GM21528 (cell line): Measurements from ENCODE around the gene OR8G5.
"Not testable (repeated sequence)": the region's sequence is repeated elsewhere in the genome, so short reads cannot be mapped to it uniquely, and the experiment has no call there.

Source experiments
- ATAC-seq: cut with Tn5 transposase; IDR thresholded peaks from one replicate; pipeline ENCODE4 v1.9.1; 2021; ENCODE audit warnings: mild to moderate bottlenecking, moderate library complexity; ENCODE audit not compliant: unreplicated experiment, low FRiP score

OR8G5 gene

GRCh38 chr11:124256076-124256475 lies at the start of gene OR8G5:
OR8G5 (plus strand) TSS chr11:124256376; CDS start chr11:124264932, 8,556 bp downstream.
- no peak for ATAC-seq

DNA sequence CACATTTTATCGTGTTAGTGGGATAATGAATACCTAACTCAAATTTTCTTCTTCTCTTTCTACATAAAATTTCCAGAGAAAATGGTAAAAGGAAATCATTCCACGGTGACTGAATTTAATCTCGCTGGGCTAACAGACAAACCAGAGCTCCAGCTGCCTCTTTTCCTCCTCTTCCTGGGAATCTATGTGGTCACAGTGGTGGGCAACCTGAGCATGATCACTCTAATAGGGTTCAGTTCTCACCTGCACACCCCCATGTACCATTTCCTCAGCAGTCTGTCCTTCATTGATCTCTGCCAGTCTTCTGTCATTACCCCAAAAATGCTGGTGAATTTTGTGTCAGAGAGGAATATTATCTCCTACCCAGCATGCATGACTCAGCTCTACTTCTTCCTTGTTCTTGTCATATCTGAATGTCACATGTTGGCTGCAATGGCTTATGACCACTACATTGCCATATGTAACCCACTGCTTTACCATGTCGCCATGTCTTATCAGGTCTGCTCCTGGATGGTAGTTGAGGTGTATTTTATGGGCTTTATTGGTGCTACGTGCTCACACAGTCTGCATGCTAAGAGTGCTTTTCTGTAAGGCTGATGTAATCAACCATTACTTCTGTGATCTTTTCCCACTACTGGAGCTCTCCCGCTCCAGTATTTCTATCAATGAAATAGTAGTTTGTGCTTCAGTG lies 48.9 kb upstream of the OR8G5 start:
- no peak for ATAC-seq

- no peak for ATAC-seq
Measured at GRCh38 chr11:124209824-124210357, 46.3 kb upstream of the OR8G5 start.

DNA sequence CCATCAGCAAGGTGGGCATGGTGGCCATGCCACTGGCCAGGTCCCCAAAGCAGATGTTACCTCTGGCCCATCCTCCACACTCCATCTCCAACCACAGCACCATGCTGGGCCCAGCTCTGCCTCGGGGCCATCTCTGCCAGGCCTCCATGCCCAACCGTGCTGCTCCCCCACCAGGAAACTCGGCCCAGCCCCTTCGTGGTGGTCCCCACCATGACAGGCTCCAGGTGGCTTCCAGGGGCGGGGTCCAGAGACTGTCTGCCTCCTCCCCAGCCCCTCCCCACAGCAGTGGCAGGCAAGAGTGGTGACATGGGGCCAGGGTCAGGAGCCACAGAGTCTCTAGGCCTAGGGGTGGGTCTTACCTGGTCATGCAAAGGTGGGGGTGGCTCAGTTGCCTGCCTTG lies 45.8 kb upstream of the OR8G5 start:
- no peak for ATAC-seq

DNA sequence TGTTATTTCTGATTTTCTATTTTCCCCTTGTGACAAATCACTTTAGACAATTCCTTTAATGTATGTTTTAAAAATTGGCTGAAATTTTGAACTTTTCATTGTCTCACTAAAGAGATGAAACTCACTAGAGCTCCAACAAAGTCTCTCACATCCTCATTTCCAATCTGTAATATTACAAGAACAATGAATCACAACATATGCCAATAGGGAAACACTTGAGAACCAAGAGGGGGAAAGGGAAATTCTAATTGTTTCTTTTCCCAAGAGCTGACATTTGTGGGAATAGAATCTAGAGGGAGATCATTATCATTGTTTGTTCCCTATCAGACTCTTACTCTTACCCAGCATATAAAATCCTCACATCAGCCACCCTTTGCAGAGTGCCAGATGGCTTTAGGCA lies 44.9 kb upstream of the OR8G5 start:
- no peak for ATAC-seq

- ATAC-seq = no peak
Measured at GRCh38 chr11:124214027-124214426, 42.1 kb upstream of the OR8G5 start.

GRCh38 chr11:124219126-124219525 lies 37.0 kb upstream of the OR8G5 start:
- ATAC-seq = no peak

DNA sequence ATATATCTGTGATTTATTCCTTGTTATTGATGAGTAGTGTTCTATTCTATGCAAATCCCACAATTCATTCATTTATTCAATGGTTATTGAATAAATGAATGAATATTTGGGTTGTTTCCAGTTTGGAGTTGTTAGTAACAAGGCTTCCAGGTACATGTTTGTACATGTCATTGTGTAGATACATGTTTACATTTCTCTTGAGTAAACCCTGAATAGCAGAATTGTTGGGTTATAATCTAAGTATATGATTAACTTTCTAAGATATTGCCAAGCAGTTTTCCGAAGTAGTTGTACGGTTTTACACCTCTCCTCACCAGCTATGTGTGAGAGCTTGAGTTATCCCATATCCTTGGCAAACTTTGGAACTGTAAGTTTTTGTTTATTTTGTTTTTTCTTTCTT lies 33.8 kb upstream of the OR8G5 start:
- ATAC-seq = no peak

- not testable (repeated sequence) for ATAC-seq
Measured at GRCh38 chr11:124224618-124225423, 31.4 kb upstream of the OR8G5 start.

- no peak for ATAC-seq
Measured at GRCh38 chr11:124225471-124225870, 30.7 kb upstream of the OR8G5 start.

GRCh38 chr11:124233376-124233775 lies 22.8 kb upstream of the OR8G5 start:
- no peak for ATAC-seq

- ATAC-seq = no peak
Measured at GRCh38 chr11:124238512-124238911, 17.7 kb upstream of the OR8G5 start.

DNA sequence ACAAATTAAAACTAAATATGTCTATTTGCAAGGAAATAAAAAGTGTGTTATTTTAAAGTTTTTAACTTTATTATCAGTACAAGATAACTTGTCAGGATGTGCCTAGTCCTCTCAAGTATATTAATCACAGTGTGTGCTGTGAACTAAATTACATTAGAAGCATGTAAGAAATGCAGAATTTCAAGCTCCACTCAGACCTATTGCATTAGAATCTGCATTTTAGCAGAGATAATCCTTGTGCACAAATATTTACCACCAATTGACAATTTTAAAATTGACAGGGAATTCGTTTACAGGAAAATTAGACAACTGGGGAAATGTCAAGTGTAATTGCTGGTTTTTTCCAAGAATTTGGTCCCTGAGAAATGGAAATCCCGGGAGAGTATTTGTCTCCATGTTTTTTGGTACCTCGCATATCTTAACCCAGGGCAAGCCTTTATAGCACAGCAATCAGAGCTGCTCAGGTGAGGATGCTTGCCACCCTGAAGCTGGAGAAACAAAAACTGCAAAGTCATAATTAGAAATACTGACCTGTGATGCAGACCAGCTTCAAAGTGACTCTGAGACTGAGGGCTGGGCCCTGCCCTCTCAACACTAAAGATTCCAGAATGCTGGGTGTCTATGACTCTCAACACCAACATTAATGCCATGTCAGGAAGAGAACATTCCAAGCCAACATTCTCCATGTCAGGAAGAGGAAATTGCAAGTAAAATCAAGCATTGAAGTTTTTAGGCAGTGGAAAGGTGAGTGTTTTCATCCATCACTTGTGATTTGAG lies 15.4 kb upstream of the OR8G5 start, which contains the start of gene OR8G1:
Gene OR8G1 (plus strand): TSS at position 475 of the 777 bp plus-strand sequence. CDS start 8,581 bp downstream, outside the sequence.
- no peak for ATAC-seq

- not testable (repeated sequence) for ATAC-seq
Measured at GRCh38 chr11:124249869-124250268, 6.3 kb upstream of the OR8G5 start.

DNA sequence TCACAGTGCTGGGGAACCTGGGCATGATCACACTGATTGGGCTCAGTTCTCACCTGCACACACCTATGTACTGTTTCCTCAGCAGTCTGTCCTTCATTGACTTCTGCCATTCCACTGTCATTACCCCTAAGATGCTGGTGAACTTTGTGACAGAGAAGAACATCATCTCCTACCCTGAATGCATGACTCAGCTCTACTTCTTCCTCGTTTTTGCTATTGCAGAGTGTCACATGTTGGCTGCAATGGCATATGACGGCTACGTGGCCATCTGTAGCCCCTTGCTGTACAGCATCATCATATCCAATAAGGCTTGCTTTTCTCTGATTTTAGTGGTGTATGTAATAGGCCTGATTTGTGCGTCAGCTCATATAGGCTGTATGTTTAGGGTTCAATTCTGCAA lies 8.9 kb downstream of the OR8G5 start:
- ATAC-seq = not testable (repeated sequence)

DNA sequence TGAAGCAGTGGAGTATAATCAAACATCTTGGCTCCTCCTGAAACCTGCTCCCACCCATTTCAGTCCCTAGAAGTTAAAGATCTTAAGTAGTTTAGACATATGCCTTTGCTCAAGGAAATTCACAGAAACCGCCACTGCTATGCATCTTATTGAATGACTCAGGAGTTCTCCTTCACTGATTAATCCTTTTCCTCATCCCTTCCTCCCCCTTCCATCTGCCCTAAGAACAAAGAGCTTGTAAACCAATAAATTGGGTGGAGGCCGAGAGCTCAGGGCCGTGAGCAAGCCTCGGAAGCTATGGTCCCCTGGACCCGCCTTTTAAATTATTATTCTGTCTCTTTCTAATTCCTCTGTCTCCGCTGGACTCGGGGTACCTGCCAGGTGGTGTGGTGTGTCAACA lies 14.7 kb downstream of the OR8G5 start:
- ATAC-seq = not testable (repeated sequence)

GRCh38 chr11:124274000-124274399 lies 17.8 kb downstream of the OR8G5 start:
- no peak for ATAC-seq

DNA sequence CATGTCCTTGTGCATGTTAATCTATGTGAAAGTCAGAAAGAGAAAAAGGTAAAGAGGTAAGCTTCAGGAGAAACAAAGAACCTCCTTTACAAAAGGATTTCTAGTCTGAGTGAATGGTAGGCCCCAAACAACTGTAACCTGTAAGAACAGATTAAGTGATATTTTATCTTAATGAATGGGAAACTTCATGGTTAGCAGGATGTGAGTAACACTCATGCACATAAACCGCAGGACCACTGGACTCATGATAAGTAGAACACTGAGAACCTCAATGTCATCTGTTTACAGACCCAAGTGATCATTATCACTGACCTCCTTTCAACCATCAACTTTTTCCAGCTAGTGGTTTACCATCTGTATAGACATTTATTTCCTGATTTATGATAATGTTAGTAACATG lies 19.9 kb downstream of the OR8G5 start:
- no peak for ATAC-seq

DNA sequence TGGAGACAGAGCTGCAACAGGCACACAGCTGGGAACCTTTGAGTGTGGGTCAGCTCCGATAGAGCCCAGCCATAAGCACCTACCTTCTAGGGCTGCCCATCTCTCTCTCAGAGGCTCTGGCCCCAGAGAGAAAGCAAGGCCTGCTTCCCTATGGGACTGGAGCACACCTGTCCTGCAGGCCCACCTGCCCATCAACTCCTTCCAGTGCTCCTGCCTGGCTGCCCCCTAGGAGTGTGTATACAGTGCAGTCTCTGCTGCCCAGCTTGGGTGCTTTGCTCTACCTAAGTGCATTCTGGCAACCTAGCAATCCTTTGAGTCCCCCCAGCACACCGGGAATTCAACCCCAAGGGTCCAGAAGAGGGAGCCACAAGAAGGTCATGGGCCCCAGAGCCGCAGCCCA lies 21.0 kb downstream of the OR8G5 start:
- no peak for ATAC-seq

GRCh38 chr11:124277804-124278203 lies 21.6 kb downstream of the OR8G5 start:
- no peak for ATAC-seq

DNA sequence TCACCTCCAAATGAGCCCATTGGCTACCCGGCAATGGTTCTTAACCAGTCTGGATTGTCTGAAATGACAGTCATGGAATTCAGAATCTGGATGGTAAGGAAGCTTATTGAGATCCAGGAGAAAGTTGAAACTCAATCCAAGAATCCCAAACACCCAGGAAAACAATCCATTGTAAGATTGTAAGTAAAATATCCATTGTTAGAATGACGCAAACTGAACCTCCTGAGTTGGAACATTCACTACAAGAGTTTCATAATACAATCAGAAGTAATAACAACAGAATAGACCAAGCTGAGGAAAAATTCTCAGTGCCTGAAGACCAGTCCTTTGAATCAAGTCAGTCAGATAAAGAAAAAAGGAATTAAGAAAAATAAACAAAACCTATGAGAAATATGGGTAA lies 22.1 kb downstream of the OR8G5 start:
- ATAC-seq = no peak
